ENCODE data around the gene NAALADL2. TPM values are rescaled to one million over a fixed set of nuclear protein-coding genes. Genes with fewer than 3 reads are reported as not detected.
A peak's percentile ranks its signal among the peaks of the same experiment; 100 is the strongest.

NAALADL2 gene
- total RNA-seq, 1 donor from 2014 or later = 2.9 TPM

DNA sequence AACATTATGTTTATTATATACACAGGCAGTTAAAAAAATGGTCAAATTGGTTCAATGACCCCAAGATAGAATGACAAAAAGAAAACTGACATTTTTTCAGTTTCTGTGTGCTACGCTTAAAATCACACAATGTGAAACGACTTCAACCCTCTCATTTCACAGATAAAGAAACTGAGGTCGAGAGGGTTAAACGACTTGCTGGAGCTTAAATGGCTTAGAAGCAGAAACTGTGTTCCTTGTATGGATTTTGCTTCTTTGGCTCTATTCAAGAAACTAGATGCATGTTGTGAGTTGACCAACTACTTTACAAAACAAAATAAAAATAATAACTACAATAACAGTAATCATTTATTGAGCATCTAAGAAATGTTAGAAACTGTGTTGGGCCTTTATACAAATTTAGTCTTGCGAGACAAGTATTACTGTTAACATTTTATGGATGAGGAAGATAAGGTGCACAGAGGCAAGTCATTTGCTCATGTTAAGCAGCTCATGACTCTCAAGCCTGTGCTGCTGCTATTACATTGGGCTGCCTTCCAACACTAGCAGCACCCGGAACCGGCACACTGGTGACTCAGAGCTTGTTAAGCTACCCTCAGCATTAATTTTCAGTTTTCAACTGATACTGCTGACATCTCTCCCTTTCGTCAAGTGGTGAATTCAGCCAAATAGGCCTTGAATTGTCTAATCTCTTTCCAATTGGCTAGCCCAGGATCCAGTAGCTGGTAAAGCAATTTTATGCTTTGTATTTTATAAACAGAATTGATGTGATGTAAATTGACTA is 487.6 kb downstream of the NAALADL2 start:
- Histone ChIP-seq H3K36me3 (ENCODE audit: control insufficient read depth, insufficient read depth, low read length) (no peaks in the 10 kb centered on the region), H3K4me3 (ENCODE audit: low read depth, low read length) (no peak overlapping the region), H3K27me3 (ENCODE audit: control insufficient read depth, insufficient read depth, low read length) (no peaks in the 10 kb centered on the region)
- DNase-seq (ENCODE audit: low read depth) = peak; percentile 75
- TF ChIP-seq, protein P1, sequence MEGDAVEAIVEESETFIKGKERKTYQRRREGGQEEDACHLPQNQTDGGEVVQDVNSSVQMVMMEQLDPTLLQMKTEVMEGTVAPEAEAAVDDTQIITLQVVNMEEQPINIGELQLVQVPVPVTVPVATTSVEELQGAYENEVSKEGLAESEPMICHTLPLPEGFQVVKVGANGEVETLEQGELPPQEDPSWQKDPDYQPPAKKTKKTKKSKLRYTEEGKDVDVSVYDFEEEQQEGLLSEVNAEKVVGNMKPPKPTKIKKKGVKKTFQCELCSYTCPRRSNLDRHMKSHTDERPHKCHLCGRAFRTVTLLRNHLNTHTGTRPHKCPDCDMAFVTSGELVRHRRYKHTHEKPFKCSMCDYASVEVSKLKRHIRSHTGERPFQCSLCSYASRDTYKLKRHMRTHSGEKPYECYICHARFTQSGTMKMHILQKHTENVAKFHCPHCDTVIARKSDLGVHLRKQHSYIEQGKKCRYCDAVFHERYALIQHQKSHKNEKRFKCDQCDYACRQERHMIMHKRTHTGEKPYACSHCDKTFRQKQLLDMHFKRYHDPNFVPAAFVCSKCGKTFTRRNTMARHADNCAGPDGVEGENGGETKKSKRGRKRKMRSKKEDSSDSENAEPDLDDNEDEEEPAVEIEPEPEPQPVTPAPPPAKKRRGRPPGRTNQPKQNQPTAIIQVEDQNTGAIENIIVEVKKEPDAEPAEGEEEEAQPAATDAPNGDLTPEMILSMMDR (IDR thresholded peaks at IDR 0.05; ENCODE audit: insufficient read depth, low read length, poor library complexity, severe bottlenecking) = no peak

DNA sequence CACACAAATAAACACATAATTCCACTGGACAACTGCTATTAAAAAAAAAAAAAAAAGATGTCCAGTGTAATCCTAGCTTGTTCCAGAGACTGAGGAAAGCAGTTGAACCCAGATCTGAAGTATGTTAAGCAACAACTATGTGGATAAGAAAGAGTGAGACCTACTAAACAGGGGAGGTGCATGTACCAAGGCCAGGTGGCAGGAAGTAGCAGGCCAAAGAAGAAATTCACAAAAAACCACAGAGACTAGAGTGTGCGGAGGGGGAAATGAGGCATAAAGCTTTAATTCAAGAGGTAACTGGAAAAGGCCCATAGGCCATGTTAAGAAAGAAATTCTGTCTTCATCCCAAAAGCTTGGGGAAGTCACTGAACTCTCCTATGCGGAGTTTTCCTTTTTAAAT is 490.0 kb downstream of the NAALADL2 start:
- no peaks in the 10 kb centered on the region for H3K36me3 ChIP-seq (ENCODE audit: control insufficient read depth, insufficient read depth, low read length)
- DNase-seq (ENCODE audit: low read depth) = no peak
- TF ChIP-seq, protein P1 (IDR thresholded peaks at IDR 0.05; ENCODE audit: insufficient read depth, low read length, poor library complexity, severe bottlenecking) = no peak
- no peaks in the 10 kb centered on the region for H3K27me3 ChIP-seq (ENCODE audit: control insufficient read depth, insufficient read depth, low read length)
- no peak overlapping the region for H3K4me3 ChIP-seq (ENCODE audit: low read depth, low read length)

DNA sequence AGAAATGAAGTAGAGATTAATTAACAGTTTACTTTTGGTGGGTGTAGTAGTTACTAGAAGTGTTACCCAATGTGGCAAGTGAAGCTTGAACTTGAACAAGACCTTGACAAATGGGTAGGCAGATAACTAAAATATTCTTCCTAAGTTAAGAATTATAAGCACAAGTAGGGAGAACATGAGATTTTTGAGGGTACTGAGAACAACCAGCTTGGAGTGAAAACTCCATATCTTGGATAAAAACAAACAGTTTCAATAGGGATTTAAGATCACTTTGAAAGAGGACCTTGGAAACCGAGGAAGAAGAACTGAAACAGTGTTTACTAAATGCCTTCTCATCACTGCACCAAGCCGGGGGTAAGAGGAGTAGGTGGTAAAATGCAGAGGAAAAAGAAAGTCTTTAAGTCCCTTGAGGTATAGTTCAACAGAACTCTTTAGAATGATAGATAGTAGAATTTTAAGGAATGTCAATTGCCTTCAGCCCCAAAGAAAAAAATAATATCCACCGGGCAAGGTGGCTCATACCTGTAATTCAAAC is 496.7 kb downstream of the NAALADL2 start:
- H3K27me3 ChIP-seq (ENCODE audit: control insufficient read depth, insufficient read depth, low read length) = no peaks in the 10 kb centered on the region
- TF ChIP-seq, protein P1 (IDR thresholded peaks at IDR 0.05; ENCODE audit: insufficient read depth, low read length, poor library complexity, severe bottlenecking) = no peak
- no peak overlapping the region for H3K4me3 ChIP-seq (ENCODE audit: low read depth, low read length)
- H3K36me3 ChIP-seq (ENCODE audit: control insufficient read depth, insufficient read depth, low read length) = no peaks in the 10 kb centered on the region
- no peak for DNase-seq (ENCODE audit: low read depth)

DNA sequence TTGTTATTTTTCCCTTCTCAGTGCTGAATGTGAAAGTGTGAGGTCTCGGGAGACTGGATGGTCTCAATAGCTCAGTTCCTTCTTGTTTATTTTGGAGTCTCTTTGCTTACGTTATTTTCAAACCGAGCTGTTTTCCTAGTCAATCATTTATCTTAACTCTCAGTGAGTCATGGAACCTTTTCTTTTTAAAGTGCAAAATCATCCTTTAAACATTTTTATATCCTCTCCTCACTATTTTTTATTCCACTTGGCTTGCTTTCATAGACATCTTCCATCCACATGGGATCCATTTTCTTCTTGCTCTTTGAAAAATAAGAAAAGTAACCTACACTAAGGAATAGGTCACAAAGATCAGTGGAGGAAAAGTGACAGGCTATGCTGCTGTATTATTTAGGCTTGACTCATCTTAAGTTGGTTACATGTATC is 497.8 kb downstream of the NAALADL2 start:
- H3K27me3 ChIP-seq (ENCODE audit: control insufficient read depth, insufficient read depth, low read length) = no peaks in the 10 kb centered on the region
- TF ChIP-seq, protein P1 (IDR thresholded peaks at IDR 0.05; ENCODE audit: insufficient read depth, low read length, poor library complexity, severe bottlenecking) = no peak
- H3K4me3 ChIP-seq (ENCODE audit: low read depth, low read length) = no peak overlapping the region
- no peak for DNase-seq (ENCODE audit: low read depth)
- H3K36me3 ChIP-seq (ENCODE audit: control insufficient read depth, insufficient read depth, low read length) = no peaks in the 10 kb centered on the region

DNA sequence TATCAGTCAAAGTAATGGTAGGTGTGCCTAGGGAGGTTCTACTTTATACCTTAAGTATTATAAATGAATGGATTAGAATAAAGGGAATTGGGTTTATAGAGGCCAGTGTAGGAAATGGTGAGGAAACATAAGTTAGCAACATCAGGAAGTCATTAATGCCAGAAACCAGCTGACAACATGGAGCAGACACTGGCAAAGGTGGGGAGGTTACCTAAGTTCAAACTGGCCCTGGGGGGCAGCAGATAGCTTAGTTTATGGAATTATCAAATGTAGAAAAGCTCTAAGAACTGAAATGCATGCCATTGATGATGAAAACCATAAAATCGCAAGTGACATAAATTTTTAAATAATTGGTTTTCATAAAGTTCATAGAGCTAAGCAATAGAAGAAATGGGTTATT is 498.6 kb downstream of the NAALADL2 start:
- TF ChIP-seq, protein P1 (IDR thresholded peaks at IDR 0.05; ENCODE audit: insufficient read depth, low read length, poor library complexity, severe bottlenecking) = no peak
- H3K27me3 ChIP-seq (ENCODE audit: control insufficient read depth, insufficient read depth, low read length) = no peaks in the 10 kb centered on the region
- H3K36me3 ChIP-seq (ENCODE audit: control insufficient read depth, insufficient read depth, low read length) = no peaks in the 10 kb centered on the region
- DNase-seq (ENCODE audit: low read depth) = no peak
- H3K4me3 ChIP-seq (ENCODE audit: low read depth, low read length) = no peak overlapping the region

All from kidney epithelial cell (primary cell).